Measurements from ENCODE around the gene JUND.
"Not testable (repeated sequence)": the region's sequence is repeated elsewhere in the genome, so short reads cannot be mapped to it uniquely, and the experiment has no call there.

Gene JUND

DNA sequence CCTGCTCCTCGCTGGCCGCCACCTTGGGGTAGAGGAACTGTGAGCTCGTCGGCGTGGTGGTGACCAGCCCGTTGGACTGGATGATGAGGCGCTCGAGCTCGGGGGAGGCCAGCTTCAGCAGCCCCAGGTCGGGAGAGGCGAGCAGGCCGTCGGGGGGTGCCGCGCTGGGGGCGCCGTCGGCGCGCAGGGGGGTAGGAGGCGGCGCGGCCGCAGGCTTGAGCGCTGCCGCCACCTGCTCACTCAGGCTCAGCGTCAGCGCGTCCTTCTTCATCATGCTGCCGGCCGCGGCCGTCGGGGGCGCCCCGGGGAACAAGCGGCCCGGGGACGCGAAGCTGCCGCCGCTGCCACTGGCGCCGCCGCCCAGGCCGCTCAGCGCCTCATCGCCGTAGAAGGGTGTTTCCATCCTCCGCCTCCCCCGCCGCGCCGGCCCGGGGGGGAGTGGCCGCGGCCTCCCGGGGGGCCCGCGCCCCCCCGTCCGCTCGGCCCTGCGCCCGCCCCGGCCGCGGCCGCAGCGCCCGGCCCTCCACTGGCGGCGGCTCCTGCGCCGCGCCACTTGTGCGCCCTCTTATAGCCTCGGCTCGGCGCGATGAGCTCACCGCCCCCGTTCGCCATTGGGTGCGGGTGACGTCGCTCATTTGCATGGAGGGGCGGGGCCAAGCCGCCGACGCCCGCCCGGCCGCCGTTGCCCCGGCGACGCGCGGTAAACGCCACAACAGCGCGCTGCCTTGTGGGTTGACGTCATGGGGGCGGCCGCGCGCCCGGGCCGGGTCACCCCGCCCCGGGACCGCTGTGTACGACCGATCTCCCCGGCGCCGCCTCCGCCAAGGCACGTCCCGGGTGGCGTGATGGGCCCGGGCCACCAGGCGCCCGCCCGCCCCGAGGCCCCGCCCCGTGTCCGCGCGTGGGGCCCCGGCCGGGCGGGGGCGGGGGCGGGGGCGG is at the start of gene JUND:
JUND (minus strand) TSS at position 541 of the 939 bp plus-strand sequence; CDS start at position 403, 138 bp downstream.
- peak; percentile 96 for DNase-seq

DNA sequence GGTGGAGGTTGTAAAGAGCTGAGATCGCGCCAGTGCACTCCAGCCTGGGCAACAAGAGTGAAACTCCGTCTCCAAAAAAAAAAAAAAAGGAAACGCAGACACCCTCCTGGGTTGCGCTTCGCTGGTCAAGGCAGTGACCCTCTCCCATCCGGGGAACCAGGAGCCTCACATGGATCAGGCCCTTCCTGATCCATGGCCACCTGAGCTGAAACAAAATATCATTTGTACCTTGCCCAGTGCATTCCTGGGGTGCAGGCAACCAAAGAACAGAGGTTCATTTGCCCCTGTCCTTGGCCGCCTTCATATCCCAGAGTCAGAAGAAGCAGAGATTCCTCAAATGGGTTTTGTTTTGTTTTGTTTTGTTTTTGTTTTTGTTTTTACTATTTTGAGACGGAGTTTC is 49.4 kb upstream of the JUND start:
- no peak for DNase-seq

DNA sequence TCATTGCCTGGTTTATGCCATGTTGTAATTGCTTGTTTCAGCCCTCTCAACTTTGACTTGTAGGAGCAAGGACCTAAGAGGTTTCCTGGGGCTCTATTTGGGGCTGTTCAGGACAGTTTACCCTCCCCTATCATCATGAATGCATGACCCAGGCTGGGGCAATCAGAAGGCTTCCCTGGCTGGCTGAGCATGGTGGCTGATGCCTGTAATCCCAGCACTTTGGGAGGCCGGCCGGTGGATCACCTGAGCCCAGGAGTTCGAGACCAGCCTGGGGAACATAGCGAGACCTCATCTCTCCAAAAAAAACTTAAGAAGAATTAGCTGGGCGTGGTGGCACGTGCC is 47.6 kb upstream of the JUND start:
- DNase-seq, result no peak

DNA sequence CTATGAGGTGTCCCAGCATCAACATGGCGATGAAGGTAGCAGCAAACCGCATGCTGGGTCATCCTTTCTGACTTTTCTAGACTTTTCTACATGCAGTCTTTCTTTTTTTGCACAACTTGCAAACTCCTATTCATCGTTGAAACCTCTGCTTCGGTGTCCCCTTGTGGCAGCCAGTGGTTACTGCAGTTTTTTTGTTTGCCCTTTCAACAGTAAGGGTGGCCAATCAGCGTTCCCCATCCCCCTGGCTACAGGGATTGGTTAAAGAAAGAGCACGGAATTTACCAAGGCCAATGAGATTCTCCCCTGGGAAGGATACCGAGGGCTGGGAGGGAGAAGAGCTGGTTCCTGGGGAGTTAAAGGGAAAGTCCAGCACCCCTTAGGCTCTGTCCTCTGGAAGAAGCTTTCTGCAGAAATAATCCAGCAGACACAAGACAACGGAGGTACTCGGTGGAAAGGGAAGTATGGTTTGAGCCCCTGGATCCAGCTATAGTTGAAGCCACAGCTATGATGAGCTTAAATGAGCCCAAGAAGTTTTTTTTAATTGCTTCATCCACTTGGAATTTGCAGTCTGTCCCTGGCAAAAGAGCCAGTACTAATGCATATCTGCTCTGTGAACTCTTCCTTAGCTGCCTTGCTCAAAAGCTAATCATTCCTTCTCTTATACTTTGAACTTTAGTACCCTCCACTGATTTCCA is 47.1 kb upstream of the JUND start:
- peak; percentile 89 for DNase-seq

DNA sequence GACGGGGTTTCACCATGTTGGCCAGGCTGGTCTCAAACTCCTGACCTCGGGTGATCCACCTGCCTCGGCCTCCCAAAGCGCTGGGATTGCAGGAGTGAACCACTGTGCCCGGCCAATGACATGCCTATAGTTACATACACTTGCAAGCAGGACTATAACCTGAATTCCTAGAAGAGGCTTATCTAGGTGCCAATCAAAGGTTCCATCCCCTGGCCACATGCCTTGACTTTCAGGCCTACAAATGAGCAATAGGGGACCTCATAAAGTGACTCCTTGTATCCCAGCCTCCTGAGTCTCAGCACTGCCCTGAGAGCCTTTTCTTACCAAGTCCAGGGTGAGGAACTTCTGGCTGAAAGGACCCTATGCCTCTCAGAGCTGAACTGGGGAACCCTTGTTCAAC is 45.4 kb upstream of the JUND start:
- DNase-seq, result no peak

DNA sequence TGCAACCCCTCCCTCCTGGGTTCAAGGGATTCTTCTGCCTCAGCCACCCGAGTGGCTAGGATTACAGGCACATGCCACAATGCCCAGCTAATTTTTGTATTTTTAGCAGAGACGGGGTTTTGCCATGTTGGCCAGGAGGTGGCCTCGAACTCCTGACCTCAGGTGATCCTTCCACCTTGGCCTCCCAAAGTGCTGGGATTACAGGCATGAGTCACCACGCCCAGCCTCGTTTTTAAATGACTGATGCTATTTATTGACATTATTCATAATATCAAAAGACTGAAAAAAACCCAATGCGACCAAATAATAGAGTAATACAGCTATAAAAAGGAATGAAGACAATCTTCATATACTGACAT is 42.9 kb upstream of the JUND start:
- not testable (repeated sequence) for DNase-seq

DNA sequence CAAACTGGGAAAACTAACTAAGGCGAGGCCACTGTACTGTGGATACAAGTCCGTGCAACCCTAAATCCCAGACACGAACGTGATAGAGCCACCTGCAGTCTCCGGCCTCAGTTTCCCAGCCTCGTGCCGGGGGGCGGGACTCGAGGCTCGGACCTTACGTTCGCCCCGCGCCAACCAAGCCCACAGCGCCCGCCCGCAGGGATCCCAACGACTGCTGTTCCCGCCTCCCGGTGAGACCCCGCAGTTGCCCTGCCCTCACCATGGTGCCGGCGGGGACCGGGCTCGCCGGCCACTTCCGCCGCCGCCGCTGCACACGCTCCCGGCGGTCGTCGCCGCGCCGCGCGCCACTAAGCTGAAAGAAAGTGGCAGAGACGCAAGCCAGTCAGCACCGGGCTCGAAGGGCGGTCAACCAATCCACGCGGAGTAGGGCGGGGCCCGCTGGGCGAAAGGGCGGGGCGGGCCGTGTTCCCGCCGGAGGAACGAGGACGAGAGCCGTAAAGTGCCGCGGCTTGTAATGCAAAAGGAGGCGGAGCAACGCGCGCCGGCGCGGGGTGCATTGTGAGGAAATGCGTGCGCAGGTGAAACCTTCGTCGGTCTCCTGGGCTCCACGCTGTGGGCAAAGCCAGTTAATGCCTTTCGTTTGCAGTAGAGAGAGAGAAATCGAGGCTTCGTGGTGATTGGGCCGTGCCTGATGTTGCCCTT is 41.5 kb upstream of the JUND start, which contains the start of gene LSM4:
LSM4 (minus strand) TSS at position 318 of the 702 bp plus-strand sequence; CDS start at position 262, 56 bp downstream.
- peak; percentile 100 for DNase-seq

DNA sequence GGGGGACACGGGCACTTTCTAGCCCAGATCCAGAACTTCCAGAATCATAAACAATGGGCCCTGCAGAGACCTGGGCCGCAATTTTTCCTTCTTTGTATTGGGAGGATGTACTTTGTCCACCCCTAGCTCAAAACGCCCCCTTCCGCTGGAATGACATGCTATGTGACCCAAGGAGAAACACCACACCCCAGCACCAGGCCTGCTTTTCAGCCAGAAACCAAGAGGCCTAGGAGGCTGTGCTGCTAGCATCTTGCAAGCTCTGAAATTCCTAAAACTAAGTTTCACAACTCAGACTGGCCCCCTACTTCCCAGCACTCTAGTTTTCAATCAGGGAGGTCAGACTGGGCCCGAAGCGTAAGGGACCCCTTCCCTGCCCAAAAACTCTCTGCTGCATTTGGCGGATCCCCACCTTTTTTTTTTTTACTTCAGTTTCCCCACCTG is 40.9 kb upstream of the JUND start:
- peak; percentile 39 for DNase-seq

DNA sequence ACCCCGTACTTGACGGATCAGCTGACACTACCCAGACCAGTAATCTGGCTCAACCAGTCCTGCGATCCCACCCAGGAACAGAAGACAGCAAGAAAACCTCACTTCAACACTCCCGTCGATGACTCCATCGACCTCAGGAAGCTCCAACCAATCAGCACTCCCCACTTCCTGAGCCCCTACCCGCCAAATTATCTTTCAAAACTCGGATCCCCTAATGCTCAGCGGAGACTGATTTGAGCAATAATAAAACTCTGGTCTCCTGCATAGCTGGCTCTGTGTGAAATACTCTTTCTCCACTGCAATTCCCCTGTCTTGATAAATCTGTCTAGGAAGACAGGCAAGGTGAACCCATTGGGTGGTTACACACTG is 40.3 kb upstream of the JUND start:
- no peak for DNase-seq

DNA sequence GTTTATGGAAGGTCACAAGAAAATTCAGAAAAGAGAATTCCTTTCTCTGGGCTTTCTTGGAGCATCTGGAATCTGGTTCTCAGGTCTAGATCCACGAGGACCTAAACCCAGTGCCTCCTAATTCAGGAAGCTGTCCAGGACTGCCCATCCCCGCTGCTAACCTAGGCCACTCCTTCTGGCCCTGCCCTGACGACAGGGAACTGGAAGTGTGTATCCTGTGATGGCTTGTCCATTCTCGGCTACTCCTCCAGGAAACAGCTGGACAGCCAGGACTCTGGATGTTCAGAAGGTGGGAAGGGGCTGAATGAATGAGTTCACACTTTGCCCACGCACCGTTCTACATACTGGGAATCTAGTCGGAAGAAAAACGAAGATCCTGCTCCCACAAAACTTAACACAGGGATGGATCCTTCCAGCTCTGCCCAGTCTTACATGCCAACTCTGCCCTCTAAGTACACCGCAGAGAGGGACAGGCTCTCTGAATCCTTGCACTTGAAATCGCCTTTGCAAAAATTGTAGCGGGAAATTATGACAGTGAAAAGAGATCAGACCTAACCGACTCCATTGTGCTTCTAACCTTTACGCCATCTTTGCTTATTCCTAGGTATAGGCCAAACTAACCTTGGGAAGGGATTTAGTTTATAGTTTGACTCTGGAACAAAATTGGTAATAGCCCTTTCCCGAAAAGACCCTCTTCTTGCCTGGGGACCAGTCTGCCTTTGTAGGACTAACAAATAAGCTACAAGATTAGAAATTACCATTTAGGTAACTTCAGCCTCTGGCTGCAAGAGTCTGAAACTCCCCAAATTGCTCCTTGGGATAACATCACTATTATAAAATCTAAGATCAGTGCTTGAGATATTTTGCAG is 39.7 kb upstream of the JUND start:
- no peak for DNase-seq

DNA sequence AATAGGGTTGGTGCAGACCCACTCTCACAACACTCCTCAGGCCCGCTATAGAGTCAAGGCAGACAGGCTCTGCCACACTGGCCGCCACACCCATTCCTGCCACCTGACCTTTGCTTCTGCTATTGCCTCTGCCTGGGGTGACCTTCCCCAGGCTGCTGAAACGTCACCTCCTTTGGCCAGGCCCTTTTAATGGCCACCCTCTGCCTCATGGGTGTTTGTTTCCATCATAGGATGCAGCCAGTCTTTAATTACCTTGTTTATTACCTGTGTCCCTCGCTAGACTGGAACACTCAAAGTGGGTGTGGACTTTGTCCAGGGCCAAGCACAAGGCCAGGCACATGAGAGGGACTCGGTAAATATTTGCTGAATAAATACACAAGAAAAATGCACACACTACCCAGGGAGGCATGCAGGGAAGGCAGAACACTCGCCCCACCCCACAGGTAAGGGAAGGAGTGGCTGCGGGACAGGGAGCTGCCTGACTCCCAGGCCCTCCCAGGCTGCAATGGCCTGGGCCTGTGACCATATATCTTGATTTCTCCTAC is 38.2 kb upstream of the JUND start:
- DNase-seq, result no peak

DNA sequence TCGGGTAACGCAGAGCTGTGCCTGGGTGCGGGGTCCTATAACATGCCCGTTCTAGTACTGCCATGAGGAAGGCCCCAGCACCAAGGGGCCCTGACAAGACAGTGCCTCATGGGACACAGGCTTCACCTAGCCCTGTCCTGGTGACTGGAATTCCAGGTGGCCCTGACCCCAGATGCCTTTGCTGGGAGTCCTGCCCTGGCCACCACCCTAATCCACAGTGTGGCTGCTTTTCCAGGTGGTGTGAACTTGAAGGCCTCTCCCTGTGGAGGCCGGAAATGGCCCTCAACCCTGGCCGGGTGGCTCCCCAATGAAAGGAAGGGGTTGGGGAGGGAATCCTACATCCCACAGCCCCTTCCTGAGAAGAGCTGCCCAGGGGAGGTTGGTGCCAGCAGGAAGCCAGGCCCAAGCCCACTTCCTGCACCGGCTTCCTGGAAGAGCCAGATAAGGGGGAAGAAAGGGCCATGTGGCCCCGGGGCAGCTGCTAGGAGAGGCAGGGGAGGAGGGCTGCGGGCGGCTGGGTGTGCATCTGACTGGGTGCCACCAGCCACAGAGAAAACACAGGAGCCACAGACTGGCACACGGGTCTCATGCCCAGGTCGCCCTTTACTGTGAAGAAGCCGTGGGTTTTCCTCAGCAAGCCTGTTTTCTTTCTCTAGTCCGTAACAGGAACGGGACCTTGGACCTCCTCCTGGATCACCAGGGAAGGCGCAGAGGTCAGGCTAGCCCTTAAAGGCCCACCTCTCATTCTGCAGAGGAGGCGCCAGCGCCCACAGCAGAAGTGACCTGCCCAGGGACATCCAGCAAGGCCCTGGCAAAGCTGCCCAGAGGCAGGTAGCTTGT is 36.8 kb upstream of the JUND start:
- DNase-seq, result peak; percentile 52

DNA sequence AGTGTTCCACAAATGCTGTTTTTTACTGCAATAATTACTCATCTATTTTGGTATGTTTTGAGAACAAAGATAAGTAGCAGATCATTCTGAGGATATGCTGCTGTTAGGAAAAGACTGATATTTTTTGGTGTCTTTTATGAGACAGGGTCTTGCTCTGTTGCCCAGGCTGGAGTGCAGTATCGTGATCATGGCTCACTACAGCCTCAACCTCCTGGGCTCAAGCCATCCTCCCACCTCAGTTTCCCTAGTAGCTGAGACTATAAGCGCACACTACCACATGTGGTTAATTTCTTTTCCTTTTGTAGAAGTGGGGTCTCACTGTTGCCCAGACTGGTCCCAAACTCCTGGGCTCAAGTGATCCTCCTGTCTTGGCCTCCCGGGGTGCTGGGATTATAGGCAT is 32.0 kb upstream of the JUND start:
- DNase-seq, result no peak

DNA sequence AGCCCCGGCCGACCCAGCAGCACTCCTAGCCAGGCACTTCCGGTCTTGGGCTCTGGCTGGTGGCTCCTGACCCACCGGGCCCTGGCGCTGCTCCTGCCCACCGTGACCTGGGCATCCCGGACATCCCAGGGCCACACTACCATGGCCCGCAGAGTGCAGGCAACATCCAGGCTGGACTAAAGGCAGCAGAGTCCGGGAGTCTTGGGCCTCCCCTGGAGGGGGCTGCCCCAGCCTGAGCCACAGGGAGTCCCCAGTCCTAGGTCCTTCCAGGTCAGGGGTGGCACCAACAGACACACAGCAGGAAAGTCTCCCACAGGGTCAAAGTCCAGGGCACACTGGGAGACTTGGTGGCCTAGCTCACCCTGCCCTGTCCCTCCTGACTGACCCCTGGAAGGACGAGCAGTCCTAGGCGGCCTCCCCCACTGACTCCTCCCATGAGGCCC is 30.7 kb upstream of the JUND start:
- DNase-seq, result no peak

DNA sequence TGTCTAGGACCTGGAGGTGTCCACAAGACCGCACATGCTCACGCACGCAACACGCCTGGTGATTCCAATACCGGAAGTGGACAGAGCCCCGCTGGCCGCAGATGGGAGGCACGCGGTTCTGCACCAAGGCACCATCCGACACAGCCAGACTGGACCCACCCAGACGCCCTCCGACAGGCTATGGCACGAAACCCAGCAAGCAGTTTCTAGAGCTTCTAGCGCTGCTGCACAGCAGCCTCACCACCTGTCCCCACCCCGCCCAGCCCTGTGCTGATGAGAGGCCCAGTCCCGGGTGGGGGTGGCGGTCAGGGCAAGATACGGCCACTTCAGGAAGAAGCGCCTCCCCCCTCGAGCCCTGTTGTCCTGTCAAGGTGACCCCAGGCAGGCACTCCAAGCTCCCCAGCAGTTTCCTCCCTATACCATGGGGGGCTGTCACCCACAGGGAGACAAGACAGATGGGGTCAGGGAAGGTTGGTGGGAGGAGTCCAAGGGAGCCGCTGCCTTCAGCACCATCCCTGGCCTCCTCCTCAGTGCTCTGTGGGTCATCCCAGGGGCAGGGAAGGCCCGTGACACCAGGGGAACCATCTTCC is 30.2 kb upstream of the JUND start:
- DNase-seq, result no peak

DNA sequence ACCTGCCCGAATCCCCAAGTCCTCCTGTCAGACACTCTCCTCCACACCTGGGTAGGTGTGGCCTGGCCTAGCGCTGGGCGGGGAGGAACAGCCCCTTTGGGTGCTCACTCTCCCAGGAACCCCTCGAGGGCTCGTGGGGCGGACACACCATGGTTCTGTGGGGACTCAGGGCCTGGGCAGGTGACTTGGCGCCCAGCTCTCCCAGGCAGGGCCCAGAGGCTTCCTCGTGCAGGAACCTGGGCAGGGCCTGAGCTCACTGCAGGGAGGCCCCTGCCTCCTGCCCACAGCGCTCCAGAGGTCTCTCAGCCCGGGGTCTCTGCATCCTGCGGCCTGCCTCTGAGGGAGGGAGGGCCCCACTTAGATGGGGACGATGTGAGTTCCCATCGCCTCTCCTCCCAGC is 29.5 kb upstream of the JUND start:
- DNase-seq, result no peak

DNA sequence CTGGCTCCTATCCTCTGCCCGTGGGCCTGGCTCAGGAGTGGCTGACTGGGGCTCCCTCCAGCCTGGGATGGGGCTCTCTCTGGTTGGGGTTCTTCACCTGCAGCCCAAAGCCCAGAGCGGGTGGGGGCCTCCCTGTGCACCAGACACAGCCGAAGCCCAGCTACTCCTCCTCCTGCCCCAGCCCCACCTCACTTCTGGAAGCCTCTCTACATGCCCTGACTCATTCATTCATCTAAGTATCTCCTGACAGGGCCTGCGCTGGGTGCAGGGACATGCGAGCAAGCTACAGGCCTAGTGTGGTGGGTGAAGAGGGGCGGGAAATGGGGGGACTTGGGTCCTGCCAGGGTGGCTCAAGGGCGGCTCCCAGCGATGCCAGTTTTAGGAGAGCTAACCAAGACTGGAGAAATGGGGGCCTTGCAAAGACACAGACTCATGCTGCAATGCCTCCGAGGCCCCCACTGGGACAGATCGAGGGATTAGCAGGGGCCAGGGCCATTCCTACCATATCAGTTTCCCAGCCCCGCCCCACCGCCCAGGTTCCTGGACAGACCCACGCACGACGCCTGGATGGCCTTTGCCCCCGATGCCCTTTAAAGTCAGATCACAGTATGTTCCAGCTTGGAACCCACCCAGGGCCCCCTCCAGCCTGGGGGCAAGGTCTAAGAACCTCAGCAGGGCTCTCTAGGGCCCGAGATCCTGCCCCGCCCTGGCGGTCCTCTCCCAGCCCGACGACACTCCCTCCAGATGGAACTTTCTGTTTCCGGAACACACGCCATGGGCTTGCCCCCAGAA is 28.9 kb upstream of the JUND start:
- no peak for DNase-seq

DNA sequence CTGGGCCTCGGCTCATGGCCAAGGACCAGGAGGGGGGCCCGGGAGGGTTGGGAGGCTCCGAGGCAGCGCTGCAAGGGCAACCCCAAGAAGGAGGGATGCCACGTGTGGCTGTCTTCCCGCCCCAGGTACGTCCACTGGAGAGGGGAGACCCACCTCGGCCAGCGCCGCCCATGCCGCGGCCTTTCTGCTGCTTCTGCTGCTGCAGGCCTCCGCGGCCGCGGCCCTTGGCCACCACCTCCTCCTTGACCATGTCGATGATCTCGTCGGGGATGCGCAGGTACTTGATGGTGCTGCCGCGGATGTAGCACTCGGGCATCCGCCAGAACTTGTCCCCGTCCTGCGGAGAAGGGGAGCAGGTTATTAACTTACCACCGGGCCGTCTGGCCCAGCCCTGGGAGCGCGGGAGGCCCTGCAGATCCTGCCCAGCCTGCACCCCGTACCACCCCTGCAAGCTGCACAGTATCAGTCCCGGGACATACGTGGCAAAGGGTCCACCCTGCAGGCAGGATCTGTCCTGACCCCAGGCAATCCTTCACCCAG is 28.2 kb upstream of the JUND start:
- DNase-seq, result no peak

DNA sequence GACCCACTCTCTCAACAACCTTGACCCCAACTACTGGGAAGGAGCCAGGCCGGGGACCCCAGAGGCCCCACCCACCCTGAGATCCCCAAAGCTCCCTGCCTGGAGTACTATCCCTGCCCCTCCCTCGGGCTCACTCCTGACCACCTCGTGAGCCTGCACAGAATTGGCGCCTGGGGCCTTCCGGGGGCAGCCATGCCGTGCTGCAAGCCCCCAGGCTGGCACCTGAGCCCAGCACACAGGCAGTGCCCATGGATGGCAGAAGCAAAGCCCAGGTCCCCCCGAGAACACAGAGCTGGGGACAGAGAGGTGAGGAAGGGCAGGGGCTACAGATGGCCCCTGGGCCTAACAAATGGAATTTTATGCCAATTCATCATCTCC is 27.5 kb upstream of the JUND start:
- no peak for DNase-seq
